PC-9 (cell line): ENCODE data around the gene LY6G6D.

Source experiments
- EZH2 ChIP-seq: fragments of 200-600 bp; sonication (generic); IDR thresholded peaks from 2 replicates; pipeline ENCODE4 v1.8.0; 2017; ENCODE audit warnings: antibody characterized with exemption, low read depth
- TF ChIP-seq, protein P1 (sequence below): fragments of 200-600 bp; sonication (generic); conservative IDR thresholded peaks from 2 replicates; pipeline ENCODE4 v1.6.1; 2017; ENCODE audit warnings: mixed run types, antibody characterized with exemption, mild to moderate bottlenecking, moderate library complexity

GRCh38 chr6:31722173-31722572 is 7.0 kb downstream of the LY6G6D start:
- TF ChIP-seq, protein P1, sequence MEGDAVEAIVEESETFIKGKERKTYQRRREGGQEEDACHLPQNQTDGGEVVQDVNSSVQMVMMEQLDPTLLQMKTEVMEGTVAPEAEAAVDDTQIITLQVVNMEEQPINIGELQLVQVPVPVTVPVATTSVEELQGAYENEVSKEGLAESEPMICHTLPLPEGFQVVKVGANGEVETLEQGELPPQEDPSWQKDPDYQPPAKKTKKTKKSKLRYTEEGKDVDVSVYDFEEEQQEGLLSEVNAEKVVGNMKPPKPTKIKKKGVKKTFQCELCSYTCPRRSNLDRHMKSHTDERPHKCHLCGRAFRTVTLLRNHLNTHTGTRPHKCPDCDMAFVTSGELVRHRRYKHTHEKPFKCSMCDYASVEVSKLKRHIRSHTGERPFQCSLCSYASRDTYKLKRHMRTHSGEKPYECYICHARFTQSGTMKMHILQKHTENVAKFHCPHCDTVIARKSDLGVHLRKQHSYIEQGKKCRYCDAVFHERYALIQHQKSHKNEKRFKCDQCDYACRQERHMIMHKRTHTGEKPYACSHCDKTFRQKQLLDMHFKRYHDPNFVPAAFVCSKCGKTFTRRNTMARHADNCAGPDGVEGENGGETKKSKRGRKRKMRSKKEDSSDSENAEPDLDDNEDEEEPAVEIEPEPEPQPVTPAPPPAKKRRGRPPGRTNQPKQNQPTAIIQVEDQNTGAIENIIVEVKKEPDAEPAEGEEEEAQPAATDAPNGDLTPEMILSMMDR = no peak
- no peak for TF ChIP-seq EZH2
